HG03439 (cell line): Measurements from ENCODE around the gene TERT.
A peak's percentile ranks its signal among the peaks of the same experiment; 100 is the strongest.

Experiments used
- ATAC-seq: cut with Tn5 transposase; IDR thresholded peaks from one replicate; pipeline ENCODE4 v1.9.1; 2021; ENCODE audit warnings: mild to moderate bottlenecking, moderate library complexity; ENCODE audit not compliant: unreplicated experiment

The TERT gene

GRCh38 chr5:1319436-1320256 is 24.8 kb upstream of the TERT start:
- ATAC-seq, result no peak

GRCh38 chr5:1318659-1319251 is 23.9 kb upstream of the TERT start:
- ATAC-seq, result no peak

GRCh38 chr5:1317921-1318565 is 23.2 kb upstream of the TERT start:
- ATAC-seq, result no peak

- ATAC-seq, result no peak
Measured at GRCh38 chr5:1316588-1317340, 21.9 kb upstream of the TERT start.

GRCh38 chr5:1315709-1316587 is 21.1 kb upstream of the TERT start:
- ATAC-seq, result peak; percentile 59

- no peak for ATAC-seq
Measured at GRCh38 chr5:1315018-1315708, 20.3 kb upstream of the TERT start.

- no peak for ATAC-seq
Measured at GRCh38 chr5:1314564-1314982, 19.7 kb upstream of the TERT start.

GRCh38 chr5:1312993-1313833 is 18.3 kb upstream of the TERT start:
- peak; percentile 57 for ATAC-seq

- ATAC-seq, result no peak
Measured at GRCh38 chr5:1312206-1312605, 17.3 kb upstream of the TERT start.

- no peak for ATAC-seq
Measured at GRCh38 chr5:1311439-1312055, 16.7 kb upstream of the TERT start.

GRCh38 chr5:1310118-1310517 is 15.2 kb upstream of the TERT start:
- no peak for ATAC-seq

GRCh38 chr5:1304033-1304432 is 9.2 kb upstream of the TERT start:
- no peak for ATAC-seq

- ATAC-seq, result no peak
Measured at GRCh38 chr5:1302258-1302657, 7.4 kb upstream of the TERT start.

- no peak for ATAC-seq
Measured at GRCh38 chr5:1300581-1301083, 5.8 kb upstream of the TERT start.

- ATAC-seq, result no peak
Measured at GRCh38 chr5:1299961-1300360, 5.1 kb upstream of the TERT start.

- ATAC-seq, result no peak
Measured at GRCh38 chr5:1299511-1299850, 4.6 kb upstream of the TERT start.

- no peak for ATAC-seq
Measured at GRCh38 chr5:1298723-1299510, 4.0 kb upstream of the TERT start.
